Ascending aorta (tissue), 2 donors: ENCODE data around the gene CLDN6. TPM values are rescaled to one million over a fixed set of nuclear protein-coding genes. Genes with fewer than 3 reads are reported as not detected.

ENCODE experiments used
- DNase-seq, 2 donors: peaks; one replicate each; pipeline ENCODE4 v3.0.0-alpha.2; 2019; ENCODE audit warnings: low spot score in 2 of 2
- H3K27ac ChIP-seq, 2 donors: fragments of 200-600 bp; sonication (generic); one replicate each; pipeline ENCODE4 v1.5.1; 2016 to 2017; ENCODE audit warnings: mild to moderate bottlenecking in 1 of 2
- H3K27me3 ChIP-seq: fragments of 200-600 bp; sonication (generic); one replicate; pipeline ENCODE4 v1.5.1; 2017
- H3K36me3 ChIP-seq, 2 donors: fragments of 200-600 bp; sonication (generic); one replicate each; pipeline ENCODE4 v1.5.1; 2016
- H3K4me1 ChIP-seq, 2 donors: fragments of 200-600 bp; sonication (generic); one replicate each; pipeline ENCODE4 v1.5.1; 2016 to 2017; ENCODE audit warnings: mild to moderate bottlenecking in 1 of 2
- H3K4me3 ChIP-seq, 2 donors: fragments of 200-600 bp; sonication (generic); one replicate each; pipeline ENCODE4 v1.5.1; 2016 to 2017; ENCODE audit warnings: mild to moderate bottlenecking in 1 of 2
- H3K9me3 ChIP-seq, 2 donors: fragments of 200-600 bp; sonication (generic); one replicate each; pipeline ENCODE4 v1.5.1; 2016
- intact Hi-C: fragments of 100-400 bp; cut with DNase I; formaldehyde crosslinking; loops from one replicate; pipeline ENCODE4 v1.15.1; 2023
- total RNA-seq: library from RNA; depleted of rRNA; stranded (reverse); fragments of >200 nt; gene quantifications from one replicate; pipeline ENCODE4 v1.1.0, GENCODE V29; 2016
- TF ChIP-seq, protein P1 (sequence below), 3 experiments: fragments of 200-600 bp in 2 of 3; fragments of 450-650 bp in 1 of 3; sonication (generic) in 2 of 3; IDR thresholded peaks; one replicate each; pipeline ENCODE4 v1.5.1; 2016 to 2019; ENCODE audit warnings: antibody characterized with exemption in 3 of 3, mild to moderate bottlenecking in 1 of 3, moderate library complexity in 1 of 3

The CLDN6 gene
- total RNA-seq, 1 donor from 2014 or later, result not detected

DNA sequence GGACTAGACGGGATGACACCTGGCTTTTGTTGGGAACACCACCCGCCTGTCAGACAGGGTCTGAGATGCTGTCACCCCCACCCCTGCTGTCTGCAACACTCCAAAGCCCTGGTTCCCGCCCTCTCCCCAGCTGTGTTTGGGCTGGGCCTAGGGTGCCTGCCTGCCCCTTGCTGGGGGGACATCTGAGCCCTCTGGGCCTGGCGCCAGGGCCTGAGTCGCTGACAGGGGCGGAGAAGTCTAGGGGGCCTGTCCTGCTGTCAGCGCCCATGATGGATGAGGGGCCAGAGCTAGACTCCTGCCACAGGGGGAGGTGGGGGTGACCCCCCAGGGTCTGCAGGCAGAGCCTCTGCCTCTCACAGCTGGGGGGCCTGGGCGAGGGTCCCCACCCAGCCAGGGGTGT is 30.1 kb downstream of the CLDN6 start:
- Histone ChIP-seq H3K27me3 (no peaks in the 10 kb centered on the region), H3K4me3 (no peak overlapping the region), H3K4me1 (peaks cover 3 to 5% of the 10 kb centered on the region in 2 donors), H3K9me3 (no peaks in the 10 kb centered on the region), H3K36me3 (no peaks in the 10 kb centered on the region), H3K27ac (no peak overlapping the region)
- TF ChIP-seq, protein P1, sequence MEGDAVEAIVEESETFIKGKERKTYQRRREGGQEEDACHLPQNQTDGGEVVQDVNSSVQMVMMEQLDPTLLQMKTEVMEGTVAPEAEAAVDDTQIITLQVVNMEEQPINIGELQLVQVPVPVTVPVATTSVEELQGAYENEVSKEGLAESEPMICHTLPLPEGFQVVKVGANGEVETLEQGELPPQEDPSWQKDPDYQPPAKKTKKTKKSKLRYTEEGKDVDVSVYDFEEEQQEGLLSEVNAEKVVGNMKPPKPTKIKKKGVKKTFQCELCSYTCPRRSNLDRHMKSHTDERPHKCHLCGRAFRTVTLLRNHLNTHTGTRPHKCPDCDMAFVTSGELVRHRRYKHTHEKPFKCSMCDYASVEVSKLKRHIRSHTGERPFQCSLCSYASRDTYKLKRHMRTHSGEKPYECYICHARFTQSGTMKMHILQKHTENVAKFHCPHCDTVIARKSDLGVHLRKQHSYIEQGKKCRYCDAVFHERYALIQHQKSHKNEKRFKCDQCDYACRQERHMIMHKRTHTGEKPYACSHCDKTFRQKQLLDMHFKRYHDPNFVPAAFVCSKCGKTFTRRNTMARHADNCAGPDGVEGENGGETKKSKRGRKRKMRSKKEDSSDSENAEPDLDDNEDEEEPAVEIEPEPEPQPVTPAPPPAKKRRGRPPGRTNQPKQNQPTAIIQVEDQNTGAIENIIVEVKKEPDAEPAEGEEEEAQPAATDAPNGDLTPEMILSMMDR (IDR thresholded peaks at IDR 0.05), result no peak
- intact Hi-C loops, result no loop called here
- no peak for DNase-seq

DNA sequence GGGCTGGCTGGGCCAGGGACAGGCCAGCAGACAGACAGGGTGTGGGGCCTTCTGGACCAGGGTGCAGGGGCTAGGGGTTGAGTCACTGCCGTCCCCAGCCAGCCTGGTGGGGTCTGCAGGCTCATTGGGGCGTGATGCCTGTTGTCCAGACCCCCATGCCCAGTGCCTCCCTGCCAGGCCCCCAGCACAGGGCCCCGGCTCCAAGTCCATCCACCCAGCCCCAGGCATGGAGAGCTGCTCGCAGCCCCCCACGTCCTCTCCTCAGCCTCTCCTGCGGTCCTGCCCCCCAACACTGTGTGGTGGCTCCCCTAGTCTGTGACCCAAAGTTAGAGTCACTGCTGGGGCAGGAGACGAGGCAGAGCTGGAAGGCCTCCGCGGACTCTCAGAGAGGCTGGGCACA is 30.7 kb downstream of the CLDN6 start:
- Histone ChIP-seq H3K4me1 (peaks cover 3 to 5% of the 10 kb centered on the region in 2 donors), H3K27ac (no peak overlapping the region), H3K36me3 (no peaks in the 10 kb centered on the region), H3K4me3 (no peak overlapping the region), H3K27me3 (no peaks in the 10 kb centered on the region), H3K9me3 (no peaks in the 10 kb centered on the region)
- TF ChIP-seq, protein P1 (IDR thresholded peaks at IDR 0.05), result no peak
- intact Hi-C loops, result no loop called here
- DNase-seq, result no peak

DNA sequence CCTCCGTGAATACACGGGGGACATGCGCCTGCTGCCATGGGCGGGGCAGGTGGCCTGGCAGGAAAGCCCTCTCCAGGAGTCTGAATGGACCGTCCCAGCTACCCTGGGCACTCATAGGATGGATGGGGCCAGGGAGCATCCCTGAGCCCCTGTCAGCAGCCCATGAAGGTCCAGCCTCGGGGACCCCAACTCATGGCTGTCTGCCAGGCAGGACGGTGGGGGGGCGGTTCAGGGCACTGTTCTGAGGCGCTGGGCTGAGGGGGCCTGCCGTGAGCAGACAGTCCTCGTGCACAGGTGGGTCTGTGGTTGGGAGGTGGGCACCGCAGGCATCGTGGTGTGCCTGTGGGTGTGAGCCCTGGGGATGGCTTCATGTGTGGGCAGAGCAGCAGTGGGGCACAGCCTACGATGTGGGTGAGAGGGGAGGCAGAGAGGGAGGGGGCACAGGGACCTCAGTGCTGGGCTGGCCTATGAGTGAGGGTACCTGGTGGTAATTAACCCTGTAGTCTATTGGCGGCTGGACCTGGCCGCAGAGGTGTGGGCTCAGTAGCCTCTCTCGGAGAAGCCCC is 31.3 kb downstream of the CLDN6 start:
- H3K4me3 ChIP-seq, result no peak overlapping the region
- intact Hi-C loops, result no loop called here

DNA sequence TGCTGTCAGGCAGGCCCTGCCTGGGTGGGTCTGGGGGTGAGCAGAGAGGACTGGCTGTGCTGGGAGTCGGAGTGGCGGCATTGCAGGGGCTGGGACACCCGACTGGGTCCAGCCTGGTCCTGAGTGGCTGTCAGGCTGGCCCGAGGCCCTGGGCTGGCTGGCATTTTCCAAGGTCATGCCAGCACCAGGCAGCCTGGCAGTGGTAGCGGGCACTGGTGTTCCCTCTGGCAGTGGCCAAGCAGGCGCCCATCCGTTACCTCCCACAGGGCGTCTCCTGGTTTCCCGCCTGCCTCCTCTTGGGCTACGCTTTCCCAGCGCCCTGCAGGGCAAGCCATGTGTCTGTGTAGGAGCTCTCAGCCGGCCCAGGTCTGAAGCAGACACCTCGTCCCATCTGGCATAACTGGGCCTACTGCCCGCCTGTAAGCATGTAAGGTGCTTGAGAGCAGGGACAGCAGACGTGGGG is 32.1 kb downstream of the CLDN6 start:
- TF ChIP-seq, protein P1 (IDR thresholded peaks at IDR 0.05), result no peak
- intact Hi-C loops, result no loop called here
- Histone ChIP-seq H3K4me3 (no peak overlapping the region), H3K27ac (no peak overlapping the region), H3K36me3 (no peaks in the 10 kb centered on the region), H3K9me3 (no peaks in the 10 kb centered on the region), H3K27me3 (no peaks in the 10 kb centered on the region), H3K4me1 (peaks cover 5% of the 10 kb centered on the region in 2 donors)
- DNase-seq, result no peak

More for the DNA sequence above, 31.3 kb downstream of the CLDN6 start:
- H3K36me3 ChIP-seq, result no peaks in the 10 kb centered on the region
- TF ChIP-seq, protein P1 (IDR thresholded peaks at IDR 0.05), result no peak
- H3K9me3 ChIP-seq, result no peaks in the 10 kb centered on the region
- no peak for DNase-seq
- no peak overlapping the region for H3K27ac ChIP-seq
- peaks cover 3 to 5% of the 10 kb centered on the region in 2 donors for H3K4me1 ChIP-seq
- no peaks in the 10 kb centered on the region for H3K27me3 ChIP-seq

DNA sequence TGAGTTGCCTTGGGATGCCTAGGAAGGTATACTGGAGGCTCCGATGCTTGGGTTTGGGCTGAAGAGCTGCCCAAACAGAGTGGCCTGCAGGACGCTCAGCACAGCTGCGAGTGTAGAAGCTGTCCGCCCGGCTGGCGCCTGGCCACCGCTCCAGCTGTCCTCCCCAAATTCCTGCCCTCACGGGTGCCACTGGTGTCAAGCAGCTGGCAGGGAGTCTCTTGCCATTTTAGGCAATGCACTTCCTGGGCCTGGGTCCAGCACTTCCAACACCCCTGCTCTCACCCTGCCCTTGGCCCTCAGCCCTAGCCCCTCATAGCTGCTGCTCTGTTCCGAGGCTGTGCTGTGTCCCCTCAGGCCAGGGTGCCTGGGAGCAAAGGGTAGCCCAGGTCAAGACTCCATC is 32.5 kb downstream of the CLDN6 start:
- peaks cover 5 to 8% of the 10 kb centered on the region in 2 donors for H3K4me1 ChIP-seq
- intact Hi-C loops, result no loop called here
- no peaks in the 10 kb centered on the region for H3K36me3 ChIP-seq
- no peak overlapping the region for H3K4me3 ChIP-seq
- no peaks in the 10 kb centered on the region for H3K9me3 ChIP-seq
- TF ChIP-seq, protein P1 (IDR thresholded peaks at IDR 0.05), result no peak
- DNase-seq, result no peak
- H3K27me3 ChIP-seq, result no peaks in the 10 kb centered on the region
- no peak overlapping the region for H3K27ac ChIP-seq
